Natural killer cell (primary cell): Measurements from ENCODE around the gene ASB6. TPM values are rescaled to one million over a fixed set of nuclear protein-coding genes. Genes with fewer than 3 reads are reported as not detected.

Experiments
- ATAC-seq, 3 donors: fragments of 150-1000 bp in 2 of 3; fragments of 200-7000 bp in 1 of 3; cut with Tn5 transposase; 1 replicate in 1 of 3; 2 replicates in 2 of 3; pipeline ENCODE4 v1.10.0; 2021; ENCODE audit warnings: mild to moderate bottlenecking in 2 of 3, moderate library complexity in 2 of 3
- DNase-seq, 2 donors: peaks; one replicate each; pipeline versions ENCODE4 v3.0.0 to v3.0.0-alpha.2; 2013 to 2021; ENCODE audit warnings: mixed read lengths in 1 of 2
- H3K27ac ChIP-seq: one replicate; pipeline ENCODE4 v1.5.1; 2013; ENCODE audit warnings: mild to moderate bottlenecking, low read length
- H3K27me3 ChIP-seq: one replicate; pipeline ENCODE4 v1.6.1; 2013; ENCODE audit warnings: low read length; ENCODE audit not compliant: control insufficient read depth, insufficient read depth
- H3K36me3 ChIP-seq: one replicate; pipeline ENCODE4 v1.6.1; 2013; ENCODE audit warnings: low read length; ENCODE audit not compliant: control insufficient read depth, insufficient read depth
- H3K4me1 ChIP-seq: one replicate; pipeline ENCODE4 v1.6.1; 2013; ENCODE audit warnings: low read length; ENCODE audit not compliant: control insufficient read depth, insufficient read depth
- H3K4me3 ChIP-seq: one replicate; pipeline ENCODE4 v1.5.1; 2013; ENCODE audit warnings: low read length
- H3K9me3 ChIP-seq: one replicate; pipeline ENCODE4 v1.6.1; 2013; ENCODE audit warnings: low read length; ENCODE audit not compliant: control insufficient read depth, insufficient read depth
- H3K27ac Mint-ChIP-seq, 2 donors: one replicate each; pipeline ENCODE4 v1.8.0; 2022; ENCODE audit warnings: mild to moderate bottlenecking in 2 of 2, mixed read lengths in 2 of 2, moderate library complexity in 1 of 2
- H3K27me3 Mint-ChIP-seq, 2 donors: one replicate each; pipeline ENCODE4 v1.8.0; 2022; ENCODE audit warnings: low read depth in 2 of 2, mixed read lengths in 2 of 2
- H3K36me3 Mint-ChIP-seq: one replicate; pipeline ENCODE4 v1.8.0; 2022; ENCODE audit warnings: mixed read lengths
- H3K4me1 Mint-ChIP-seq, 2 donors: one replicate each; pipeline ENCODE4 v1.8.0; 2022; ENCODE audit warnings: mixed read lengths in 2 of 2
- H3K4me3 Mint-ChIP-seq: one replicate; pipeline ENCODE4 v1.8.0; 2022; ENCODE audit warnings: mild to moderate bottlenecking, moderate library complexity, mixed read lengths
- H3K9me3 Mint-ChIP-seq, 2 donors: one replicate each; pipeline ENCODE4 v1.8.0; 2022; ENCODE audit warnings: mixed read lengths in 2 of 2
- WGBS: methylation state at CpG from one replicate; pipeline ENCODE4 v1.1.7; 2013; ENCODE audit warnings: missing lambda C conversion rate; ENCODE audit not compliant: insufficient coverage; 5-methylcytosine and 5-hydroxymethylcytosine counted together
- intact Hi-C: fragments of 100-400 bp; cut with micrococcal nuclease; formaldehyde crosslinking; loops from one replicate; pipeline ENCODE4 v1.14.2; 2022
- total RNA-seq, 4 donors: library from RNA; stranded (reverse); fragments of 120-200 nt in 1 of 4; gene quantifications; one replicate each; pipeline versions ENCODE4 v1.2.3 to v1.2.4, GENCODE V29; 2013 to 2022
- TF ChIP-seq, protein P1 (sequence below): fragments of 200-600 bp; IDR thresholded peaks from one replicate; pipeline ENCODE4 v1.8.0; 2022; ENCODE audit warnings: antibody characterized with exemption

The ASB6 gene
- total RNA-seq, 3 donors from 2014 or later (not counting 1 experiment from before 2014, with no cell fraction given) = 21.9 to 35.4 (median 32.4) TPM

DNA sequence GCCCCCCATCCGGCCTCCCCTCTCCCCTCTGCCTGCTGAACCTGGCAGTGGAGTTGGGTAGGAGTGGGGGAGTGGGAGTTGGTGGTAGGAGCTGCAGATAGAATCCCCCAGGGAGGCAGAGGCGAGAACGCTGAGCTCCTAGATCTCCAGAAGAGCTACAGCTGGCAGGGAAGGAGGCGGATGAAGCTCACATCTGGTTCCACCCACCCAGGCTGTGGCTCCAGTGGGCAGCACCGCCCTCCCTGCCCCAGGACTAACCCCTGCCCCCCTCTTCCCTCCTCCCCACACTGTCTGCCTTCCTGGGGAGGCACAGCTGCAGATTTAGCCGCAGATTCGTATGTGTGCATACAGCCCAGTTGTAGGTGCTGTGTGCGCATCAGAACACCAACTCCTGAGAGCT is 55.3 kb downstream of the ASB6 start:
- 51% methylated on average over 7 of the region's 8 CpGs for WGBS
- no peak overlapping the region for H3K4me3 ChIP-seq
- ATAC-seq (peak in 2 of 3 donors; percentile 54 to 60), DNase-seq (peak in 1 of 2 donors; percentile 57)
- H3K36me3 Mint-ChIP-seq = no peaks in the 10 kb centered on the region
- H3K27ac ChIP-seq = peak overlapping the region; percentile 6
- H3K27me3 ChIP-seq = no peaks in the 10 kb centered on the region
- no peaks in the 10 kb centered on the region for H3K36me3 ChIP-seq
- TF ChIP-seq, protein P1, sequence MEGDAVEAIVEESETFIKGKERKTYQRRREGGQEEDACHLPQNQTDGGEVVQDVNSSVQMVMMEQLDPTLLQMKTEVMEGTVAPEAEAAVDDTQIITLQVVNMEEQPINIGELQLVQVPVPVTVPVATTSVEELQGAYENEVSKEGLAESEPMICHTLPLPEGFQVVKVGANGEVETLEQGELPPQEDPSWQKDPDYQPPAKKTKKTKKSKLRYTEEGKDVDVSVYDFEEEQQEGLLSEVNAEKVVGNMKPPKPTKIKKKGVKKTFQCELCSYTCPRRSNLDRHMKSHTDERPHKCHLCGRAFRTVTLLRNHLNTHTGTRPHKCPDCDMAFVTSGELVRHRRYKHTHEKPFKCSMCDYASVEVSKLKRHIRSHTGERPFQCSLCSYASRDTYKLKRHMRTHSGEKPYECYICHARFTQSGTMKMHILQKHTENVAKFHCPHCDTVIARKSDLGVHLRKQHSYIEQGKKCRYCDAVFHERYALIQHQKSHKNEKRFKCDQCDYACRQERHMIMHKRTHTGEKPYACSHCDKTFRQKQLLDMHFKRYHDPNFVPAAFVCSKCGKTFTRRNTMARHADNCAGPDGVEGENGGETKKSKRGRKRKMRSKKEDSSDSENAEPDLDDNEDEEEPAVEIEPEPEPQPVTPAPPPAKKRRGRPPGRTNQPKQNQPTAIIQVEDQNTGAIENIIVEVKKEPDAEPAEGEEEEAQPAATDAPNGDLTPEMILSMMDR = no peak
- no peaks in the 10 kb centered on the region for H3K9me3 ChIP-seq
- H3K4me1 Mint-ChIP-seq = peaks cover 8 to 17% of the 10 kb centered on the region in 2 donors
- H3K4me1 ChIP-seq = peaks cover 39% of the 10 kb centered on the region
- H3K27me3 Mint-ChIP-seq = peaks cover 8 to 14% of the 10 kb centered on the region in 2 donors
- intact Hi-C loops = no loop called here
- no peak overlapping the region for H3K4me3 Mint-ChIP-seq
- H3K27ac Mint-ChIP-seq = peak overlapping the region in 1 of 2 donors; percentile 43
- H3K9me3 Mint-ChIP-seq = no peaks in the 10 kb centered on the region

DNA sequence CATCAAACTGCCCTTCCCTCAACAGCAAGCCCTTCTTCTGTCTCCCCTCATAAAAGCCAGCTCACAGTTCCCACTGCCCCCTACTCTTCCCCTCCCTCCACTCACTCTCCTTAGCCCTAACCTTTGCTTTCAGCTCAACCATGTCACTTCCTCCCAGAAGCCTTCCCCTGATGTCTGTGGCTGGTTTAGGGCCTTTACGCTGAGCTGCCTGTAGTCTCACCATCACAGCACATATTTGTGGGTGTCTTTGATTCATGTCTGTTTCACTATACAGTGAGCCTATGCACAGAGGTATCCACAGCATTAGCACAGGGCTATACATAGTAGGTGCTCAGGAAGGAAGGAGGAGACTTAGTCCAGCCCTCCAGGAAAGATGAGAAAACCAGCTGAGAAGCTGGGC is 55.7 kb downstream of the ASB6 start:
- Histone ChIP-seq H3K36me3 (no peaks in the 10 kb centered on the region), H3K27me3 (no peaks in the 10 kb centered on the region), H3K4me1 (peaks cover 39% of the 10 kb centered on the region), H3K27ac (peak overlapping the region; percentile 6), H3K9me3 (no peaks in the 10 kb centered on the region), H3K4me3 (no peak overlapping the region)
- Mint-ChIP-seq H3K27me3 (peaks cover 8 to 14% of the 10 kb centered on the region in 2 donors), H3K27ac (peak overlapping the region in 1 of 2 donors; percentile 43), H3K36me3 (no peaks in the 10 kb centered on the region), H3K4me3 (no peak overlapping the region), H3K9me3 (no peaks in the 10 kb centered on the region), H3K4me1 (peaks cover 8 to 17% of the 10 kb centered on the region in 2 donors)
- DNase-seq = peak in 1 of 2 donors; percentile 56
- TF ChIP-seq, protein P1 = no peak
- WGBS = no CpG with 5 or more reads among the region's 1 CpG
- ATAC-seq = peak; percentile 38 to 52 (median 50)
- intact Hi-C loops = no loop called here

DNA sequence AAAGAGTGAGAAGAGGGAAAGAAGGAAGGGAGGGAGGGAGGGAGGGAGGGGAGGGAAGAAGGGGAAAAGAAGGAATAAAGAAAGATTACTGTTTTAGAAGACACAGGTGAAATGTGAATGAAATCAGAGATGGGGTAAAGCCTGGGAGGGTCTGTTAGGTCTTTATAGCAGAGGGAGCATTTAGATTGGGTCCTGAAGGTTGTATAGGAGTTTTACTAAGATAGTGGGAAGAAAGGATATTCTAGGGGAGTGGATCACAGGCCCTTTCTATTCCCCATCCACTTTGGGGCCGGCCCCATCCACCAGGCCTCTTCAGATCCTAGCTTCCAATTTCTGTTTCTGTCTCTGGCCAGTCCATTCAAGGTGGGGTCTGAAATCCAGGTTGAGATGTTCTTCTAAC is 56.6 kb downstream of the ASB6 start:
- no peak overlapping the region for H3K27ac ChIP-seq
- Mint-ChIP-seq H3K4me3 (no peak overlapping the region), H3K36me3 (no peaks in the 10 kb centered on the region), H3K27ac (peak overlapping the region in 1 of 2 donors; percentile 74), H3K27me3 (peaks cover 5 to 9% of the 10 kb centered on the region in 2 donors), H3K4me1 (peaks cover 8 to 17% of the 10 kb centered on the region in 2 donors), H3K9me3 (no peaks in the 10 kb centered on the region)
- H3K36me3 ChIP-seq = no peaks in the 10 kb centered on the region
- DNase-seq (no peak), ATAC-seq (no peak)
- no peaks in the 10 kb centered on the region for H3K9me3 ChIP-seq
- H3K27me3 ChIP-seq = no peaks in the 10 kb centered on the region
- TF ChIP-seq, protein P1 = no peak
- no peak overlapping the region for H3K4me3 ChIP-seq
- H3K4me1 ChIP-seq = peaks cover 45% of the 10 kb centered on the region
- 93% methylated on average over 1 of the region's 1 CpG for WGBS
- intact Hi-C loops = no loop called here

Other genes starting within 250 kb of the ASB6 start
- gene C9orf50, start 21.1 kb downstream of the ASB6 start, total RNA-seq = not detected
- gene NTMT1, start 16.0 kb downstream of the ASB6 start, total RNA-seq = 10 to 100 TPM; 17.1 to 23.5 (median 17.1) TPM
- gene PRRX2, start 23.5 kb upstream of the ASB6 start, total RNA-seq = not detected
- gene PTGES, start 110.9 kb upstream of the ASB6 start, total RNA-seq = under 1 TPM; 0.28 to 0.47 (median 0.39) TPM
- 10 to 100 TPM; 20.2 to 30.5 (median 23.9) TPM for gene TOR1B, start 161.0 kb upstream of the ASB6 start, total RNA-seq
- gene TOR1A, start 182.0 kb upstream of the ASB6 start, total RNA-seq = 10 to 100 TPM; 26.1 to 36.4 (median 34.8) TPM
- gene C9orf78, start 193.1 kb upstream of the ASB6 start, total RNA-seq = 10 to 100 TPM; 93.7 to 97.9 (median 97.6) TPM
- gene USP20, start 193.3 kb upstream of the ASB6 start, total RNA-seq = 10 to 100 TPM; 66.8 to 86.1 (median 80.3) TPM